ENCODE data around the gene DNASE1L2.

Gene DNASE1L2, protein sequence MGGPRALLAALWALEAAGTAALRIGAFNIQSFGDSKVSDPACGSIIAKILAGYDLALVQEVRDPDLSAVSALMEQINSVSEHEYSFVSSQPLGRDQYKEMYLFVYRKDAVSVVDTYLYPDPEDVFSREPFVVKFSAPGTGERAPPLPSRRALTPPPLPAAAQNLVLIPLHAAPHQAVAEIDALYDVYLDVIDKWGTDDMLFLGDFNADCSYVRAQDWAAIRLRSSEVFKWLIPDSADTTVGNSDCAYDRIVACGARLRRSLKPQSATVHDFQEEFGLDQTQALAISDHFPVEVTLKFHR

DNA sequence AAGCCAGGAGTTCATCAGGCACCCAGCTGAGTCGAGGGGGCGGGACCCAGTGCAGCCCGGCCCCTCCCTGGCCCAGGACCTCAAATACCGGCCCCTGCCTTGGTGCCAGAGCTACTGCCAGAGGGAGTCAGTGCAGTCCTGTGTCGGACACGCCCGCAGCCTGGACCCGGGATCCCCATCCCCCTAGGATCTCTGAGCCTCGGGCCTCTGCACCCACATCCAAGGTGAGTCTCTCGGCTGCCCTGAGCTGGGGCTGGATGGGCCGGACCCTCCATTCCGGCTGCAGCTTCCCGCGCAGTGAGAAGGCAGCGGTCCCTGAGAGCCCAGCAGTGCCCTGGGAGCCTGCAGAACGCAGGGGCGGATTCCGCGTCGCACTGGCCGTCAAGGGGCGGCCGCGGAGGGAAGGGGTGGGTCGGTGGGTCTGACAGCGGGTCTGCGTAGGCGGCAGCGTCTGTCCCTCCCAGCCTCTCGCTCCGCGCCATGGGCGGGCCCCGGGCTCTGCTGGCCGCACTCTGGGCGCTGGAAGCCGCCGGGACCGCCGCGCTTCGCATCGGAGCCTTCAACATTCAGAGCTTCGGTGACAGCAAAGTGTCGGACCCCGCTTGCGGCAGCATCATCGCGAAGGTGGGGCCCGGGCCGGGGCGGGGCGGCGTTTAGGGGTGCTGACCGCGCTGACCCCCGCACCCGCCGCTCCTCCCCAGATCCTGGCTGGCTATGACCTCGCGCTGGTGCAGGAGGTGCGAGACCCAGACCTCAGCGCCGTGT lies at the start of gene DNASE1L2:
TSS of gene DNASE1L2 (plus strand) at position 108 of the 765 bp plus-strand sequence. CDS start at position 481, 373 bp downstream.
- peak within 1 kb of the TSS; percentile 5 for H3K4me3 ChIP-seq (ENCODE audit: low read depth, low read length)
- no peak for TF ChIP-seq CTCF (IDR thresholded peaks at IDR 0.05; ENCODE audit: low read depth, low read length)
- no peak for DNase-seq (ENCODE audit: low read depth, low spot score)
- in situ Hi-C loops (cut with HindIII; ENCODE audit: low sequenced_read_pairs): no loop called here

DNA sequence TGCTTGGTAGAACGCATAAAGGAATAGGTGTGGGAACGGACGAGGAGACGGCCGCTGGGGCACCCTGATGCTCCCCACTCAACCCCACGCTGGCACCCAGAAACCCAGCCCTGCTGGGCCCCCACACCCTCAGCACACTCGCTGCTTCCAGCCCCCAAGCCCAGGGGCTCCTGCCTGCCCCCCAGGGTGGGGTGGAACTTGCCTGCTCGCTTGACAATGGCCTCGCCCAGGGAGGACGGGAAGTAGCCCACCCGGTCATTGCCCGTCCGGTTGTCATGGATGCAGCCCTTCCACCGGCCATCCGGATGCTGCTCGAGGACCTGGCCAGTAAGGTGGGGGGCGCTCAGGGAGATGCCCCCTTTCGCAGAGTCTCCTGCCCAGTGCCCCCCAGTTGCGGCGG lies 49.7 kb upstream of the DNASE1L2 start:
- in situ Hi-C loops (cut with HindIII; ENCODE audit: low sequenced_read_pairs): no loop called here
- TF ChIP-seq CTCF (IDR thresholded peaks at IDR 0.05; ENCODE audit: low read depth, low read length): no peak

GRCh38 chr16:2187212-2187611 lies 49.0 kb upstream of the DNASE1L2 start:
- DNase-seq (ENCODE audit: low read depth, low spot score): no peak
- no peak for TF ChIP-seq CTCF (IDR thresholded peaks at IDR 0.05; ENCODE audit: low read depth, low read length)
- H3K4me3 ChIP-seq (ENCODE audit: low read depth, low read length): no peak overlapping the region
- in situ Hi-C loops (cut with HindIII; ENCODE audit: low sequenced_read_pairs): no loop called here

More for the DNA sequence above, 49.7 kb upstream of the DNASE1L2 start:
- no peak for DNase-seq (ENCODE audit: low read depth, low spot score)
- no peak overlapping the region for H3K4me3 ChIP-seq (ENCODE audit: low read depth, low read length)

DNA sequence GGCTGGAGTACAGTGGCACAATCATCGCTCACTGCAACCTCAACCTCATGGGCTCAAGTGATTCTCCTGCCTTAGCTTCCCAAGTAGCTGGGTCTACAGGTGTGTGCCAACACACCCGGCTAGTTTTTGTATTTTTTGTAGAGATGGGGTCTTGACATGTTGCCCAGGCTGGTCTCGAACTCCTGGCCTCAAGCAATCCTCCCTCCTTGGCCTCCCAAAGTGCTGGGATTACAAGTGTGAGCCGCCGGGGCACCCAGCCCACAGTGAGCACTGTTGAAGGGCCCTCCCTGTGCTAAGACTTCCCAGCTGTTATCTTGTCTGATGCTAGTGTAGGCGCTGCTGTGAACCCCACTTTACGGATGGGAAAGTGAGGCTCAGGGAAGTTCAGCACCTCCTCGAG lies 47.8 kb upstream of the DNASE1L2 start:
- in situ Hi-C loops (cut with HindIII; ENCODE audit: low sequenced_read_pairs): no loop called here
- DNase-seq (ENCODE audit: low read depth, low spot score): no peak
- H3K4me3 ChIP-seq (ENCODE audit: low read depth, low read length): no peak overlapping the region
- TF ChIP-seq CTCF (IDR thresholded peaks at IDR 0.05; ENCODE audit: low read depth, low read length): no peak

DNA sequence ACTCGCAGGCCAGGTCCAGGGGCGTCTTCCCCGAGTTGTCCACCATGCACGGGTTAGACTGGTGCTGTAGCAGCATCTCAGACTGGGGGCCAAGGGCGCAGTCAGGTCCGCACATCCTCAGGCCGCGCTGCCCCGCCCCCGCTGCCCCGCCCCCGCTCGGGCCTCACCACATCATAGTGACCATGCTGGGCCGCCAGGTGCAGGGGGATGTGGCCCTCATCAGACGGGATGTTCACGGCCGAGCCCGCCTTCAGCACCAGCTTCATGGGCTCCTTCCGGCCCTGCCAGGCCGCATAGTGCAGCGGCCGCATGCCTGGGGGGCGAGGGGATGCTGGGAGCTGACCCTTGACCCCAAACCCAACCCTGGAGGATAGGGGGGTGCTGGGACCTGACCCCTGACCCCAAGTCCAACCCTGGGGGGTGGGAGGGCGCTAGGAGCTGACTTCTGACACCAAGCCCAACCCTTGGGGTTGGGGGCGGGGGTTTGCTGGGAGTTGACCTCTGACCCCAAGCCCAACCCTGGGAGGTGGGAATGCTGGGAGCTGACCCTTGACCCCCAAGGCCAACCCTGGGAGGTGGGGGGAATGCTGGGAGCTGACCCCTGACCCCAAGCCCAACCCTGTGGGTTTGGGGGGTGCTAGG lies 46.9 kb upstream of the DNASE1L2 start:
- TF ChIP-seq CTCF (IDR thresholded peaks at IDR 0.05; ENCODE audit: low read depth, low read length): no peak
- no peak overlapping the region for H3K4me3 ChIP-seq (ENCODE audit: low read depth, low read length)
- no peak for DNase-seq (ENCODE audit: low read depth, low spot score)
- in situ Hi-C loops (cut with HindIII; ENCODE audit: low sequenced_read_pairs): no loop called here

DNA sequence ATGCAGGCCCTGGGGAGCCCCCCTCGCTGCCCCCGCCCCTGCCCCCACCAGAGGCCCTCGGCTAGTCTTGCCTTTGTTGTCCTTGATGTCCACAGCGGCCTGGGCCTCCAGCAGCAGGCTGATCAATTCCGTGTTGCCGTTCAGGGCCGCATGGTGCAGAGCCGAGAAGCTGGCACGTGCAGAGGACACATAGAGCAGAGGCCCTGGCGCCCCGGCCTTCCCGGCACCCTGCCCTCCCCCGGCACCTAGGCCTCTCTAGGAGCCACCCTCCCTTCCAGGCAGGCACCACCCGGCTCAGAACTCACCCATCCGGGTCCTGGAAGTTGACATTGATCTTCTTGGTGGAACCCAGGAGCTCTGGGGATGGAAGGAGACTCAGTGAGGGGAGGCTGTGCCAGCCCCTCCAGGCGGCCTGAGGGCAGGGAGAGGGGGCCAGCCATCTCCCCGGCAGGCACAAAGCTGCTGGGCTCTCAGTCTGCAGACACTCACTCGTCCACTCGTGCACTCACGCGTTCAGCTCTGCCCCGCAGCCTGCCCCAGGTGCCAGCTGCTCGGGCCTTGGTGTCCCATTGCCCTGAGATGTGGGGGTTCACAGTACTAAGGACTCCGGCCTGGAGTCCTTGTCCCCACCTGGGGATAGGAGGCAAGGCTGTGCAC lies 46.1 kb upstream of the DNASE1L2 start:
- H3K4me3 ChIP-seq (ENCODE audit: low read depth, low read length): no peak overlapping the region
- DNase-seq (ENCODE audit: low read depth, low spot score): no peak
- in situ Hi-C loops (cut with HindIII; ENCODE audit: low sequenced_read_pairs): no loop called here
- no peak for TF ChIP-seq CTCF (IDR thresholded peaks at IDR 0.05; ENCODE audit: low read depth, low read length)
